GM18870 (cell line): ENCODE data around the gene ERP29.
"Not testable (repeated sequence)": the region's sequence is repeated elsewhere in the genome, so short reads cannot be mapped to it uniquely, and the experiment has no call there.

Experiments
- ATAC-seq: cut with Tn5 transposase; IDR thresholded peaks from one replicate; pipeline ENCODE4 v1.9.1; 2021; ENCODE audit warnings: moderate library complexity; ENCODE audit not compliant: unreplicated experiment

The ERP29 gene

DNA sequence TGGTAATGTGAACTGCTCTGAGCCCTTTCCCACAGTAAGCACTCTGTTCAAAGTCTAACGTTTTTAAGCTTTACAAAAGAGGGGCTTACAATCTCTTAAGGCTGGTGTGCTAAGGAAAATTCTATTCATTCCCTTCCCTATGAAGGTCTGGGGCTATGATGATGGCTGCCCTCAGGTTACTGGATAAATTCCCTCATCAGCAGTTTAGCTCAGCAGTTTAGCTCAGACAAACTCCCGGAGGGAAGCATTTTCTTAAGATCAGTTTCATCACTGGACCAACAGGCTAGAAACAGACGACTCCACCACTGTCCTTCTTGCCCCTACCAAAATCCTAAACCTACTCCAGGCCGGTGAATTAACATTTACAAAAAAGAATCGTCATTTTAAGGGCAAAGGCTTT is 19.1 kb downstream of the ERP29 start:
- ATAC-seq = no peak

GRCh38 chr12:112035219-112035785 is 22.1 kb downstream of the ERP29 start:
- ATAC-seq = no peak

DNA sequence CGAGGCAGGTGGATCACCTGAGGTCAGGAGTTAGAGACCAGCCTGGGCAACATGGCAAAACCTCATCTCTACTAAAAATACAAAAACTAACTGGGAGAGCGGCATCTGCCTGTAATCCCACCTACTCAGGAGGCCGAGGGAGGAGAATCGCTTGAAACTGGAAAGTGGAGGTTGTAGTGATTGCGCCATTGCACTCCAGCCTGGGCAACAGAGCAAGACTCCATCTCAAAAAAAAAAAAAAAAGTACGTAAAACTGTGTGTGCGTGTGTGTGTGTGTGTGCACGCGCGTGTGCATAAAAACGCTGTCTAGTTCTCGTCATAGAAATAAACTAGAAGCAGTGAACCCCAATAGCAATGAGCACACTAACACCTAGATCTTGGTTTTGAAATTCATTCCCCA is 23.4 kb downstream of the ERP29 start:
- not testable (repeated sequence) for ATAC-seq

GRCh38 chr12:112046003-112046402 is 32.8 kb downstream of the ERP29 start:
- no peak for ATAC-seq

GRCh38 chr12:112049351-112049750 is 36.1 kb downstream of the ERP29 start:
- ATAC-seq = no peak

GRCh38 chr12:112061137-112061536 is 47.9 kb downstream of the ERP29 start:
- no peak for ATAC-seq

DNA sequence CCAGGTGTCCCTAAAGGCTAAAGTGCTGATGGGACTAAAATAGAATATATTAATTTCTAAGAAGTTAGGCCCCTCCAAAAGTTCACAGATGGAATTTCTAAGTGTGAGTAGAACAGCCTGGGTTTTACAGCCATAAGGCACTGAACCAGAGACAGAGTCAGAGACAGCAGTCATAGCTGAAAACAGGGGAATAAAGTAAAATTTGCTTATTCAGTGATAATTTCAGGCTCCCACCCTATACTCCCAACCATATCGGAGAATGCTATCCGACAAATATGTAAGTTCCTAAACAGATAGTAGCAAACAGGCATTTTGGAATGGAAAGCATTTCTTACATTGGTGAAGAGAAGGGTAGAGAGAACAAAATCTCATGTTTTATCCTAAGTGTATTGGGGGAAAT is 50.0 kb downstream of the ERP29 start:
- ATAC-seq = no peak

- no peak for ATAC-seq
Measured at GRCh38 chr12:112066566-112066965, 53.3 kb downstream of the ERP29 start.
